HG03558 (cell line): ENCODE results near the gene FBXL16.
A peak's percentile ranks its signal among the peaks of the same experiment; 100 is the strongest.
"Not testable (repeated sequence)": the region's sequence is repeated elsewhere in the genome, so short reads cannot be mapped to it uniquely, and the experiment has no call there.

Source experiments
- ATAC-seq: cut with Tn5 transposase; IDR thresholded peaks from one replicate; pipeline ENCODE4 v1.9.1; 2021; ENCODE audit warnings: moderate number of reproducible peaks; ENCODE audit not compliant: unreplicated experiment; ENCODE audit errors: extremely low read depth

Gene FBXL16

GRCh38 chr16:724188-725040 is 18.8 kb upstream of the FBXL16 start:
- ATAC-seq, result no peak

GRCh38 chr16:723695-724094 is 18.1 kb upstream of the FBXL16 start:
- ATAC-seq, result no peak

- no peak for ATAC-seq
Observed at GRCh38 chr16:722835-723633, 17.4 kb upstream of the FBXL16 start.

- ATAC-seq, result no peak
Observed at GRCh38 chr16:721765-722540, 16.4 kb upstream of the FBXL16 start.

GRCh38 chr16:720990-721764 is 15.6 kb upstream of the FBXL16 start, which contains the start of gene ANTKMT:
Gene ANTKMT (plus strand): TSS chr16:721146. CDS start chr16:721275, 129 bp downstream.
- ATAC-seq, result peak; percentile 40

GRCh38 chr16:720447-720989 is 14.9 kb upstream of the FBXL16 start:
- ATAC-seq, result no peak

GRCh38 chr16:719815-720446 is 14.3 kb upstream of the FBXL16 start:
- ATAC-seq, result no peak

- no peak for ATAC-seq
Observed at GRCh38 chr16:718922-719321, 13.3 kb upstream of the FBXL16 start.

- ATAC-seq, result no peak
Observed at GRCh38 chr16:718389-718788, 12.8 kb upstream of the FBXL16 start.

- no peak for ATAC-seq
Observed at GRCh38 chr16:717450-718245, 12.0 kb upstream of the FBXL16 start.

- no peak for ATAC-seq
Observed at GRCh38 chr16:716768-717325, 11.2 kb upstream of the FBXL16 start.

- ATAC-seq, result no peak
Observed at GRCh38 chr16:716200-716568, 10.6 kb upstream of the FBXL16 start.

- ATAC-seq, result no peak
Observed at GRCh38 chr16:715477-716199, 10.0 kb upstream of the FBXL16 start.

- no peak for ATAC-seq
Observed at GRCh38 chr16:714558-715476, 9.2 kb upstream of the FBXL16 start, which contains the start of gene METRN. Gene METRN (plus strand): TSS chr16:715118. CDS start chr16:715290, 172 bp downstream.

- ATAC-seq, result no peak
Observed at GRCh38 chr16:714079-714478, 8.5 kb upstream of the FBXL16 start.

- ATAC-seq, result not testable (repeated sequence)
Observed at GRCh38 chr16:712740-713250, 7.2 kb upstream of the FBXL16 start.
